Breast epithelium (tissue), 3 donors: ENCODE measurements around the gene RGS18.

Source experiments
- POLR2A ChIP-seq: fragments of 450-650 bp; IDR thresholded peaks from one replicate; pipeline ENCODE4 v1.6.1; 2016; ENCODE audit warnings: antibody characterized with exemption, mild to moderate bottlenecking, moderate library complexity
- POLR2AphosphoS5 ChIP-seq, 3 donors: sonication (generic); formaldehyde crosslinking; IDR thresholded peaks; one replicate each; pipeline ENCODE4 v1.6.1; 2017; ENCODE audit warnings: antibody characterized with exemption in 3 of 3
- TF ChIP-seq, protein P1 (sequence below), 3 donors: fragments of 450-650 bp; IDR thresholded peaks; one replicate each; pipeline ENCODE4 v1.5.1; 2016 to 2017; ENCODE audit warnings: antibody characterized with exemption in 3 of 3, mild to moderate bottlenecking in 3 of 3, moderate library complexity in 3 of 3

DNA sequence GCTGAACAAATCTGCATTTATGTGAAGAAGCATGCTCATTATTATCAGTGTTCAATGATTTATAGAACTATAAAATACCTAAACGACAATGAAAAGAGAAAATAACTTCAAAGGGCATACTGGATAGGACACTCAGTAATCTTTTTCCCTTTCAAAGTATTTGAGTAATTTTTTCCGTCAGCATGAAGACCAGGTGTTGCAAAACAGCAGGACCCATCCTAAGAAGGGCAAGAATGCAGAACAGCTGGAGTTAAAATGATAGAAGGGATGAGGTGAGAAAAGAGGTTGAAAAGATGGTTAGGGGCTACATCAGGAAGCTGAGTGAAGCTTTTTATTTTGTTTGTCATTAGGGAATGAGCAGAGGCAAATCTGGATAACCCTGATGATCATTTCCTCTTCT, 7.1 kb upstream of the RGS18 start:
- TF ChIP-seq, protein P1, sequence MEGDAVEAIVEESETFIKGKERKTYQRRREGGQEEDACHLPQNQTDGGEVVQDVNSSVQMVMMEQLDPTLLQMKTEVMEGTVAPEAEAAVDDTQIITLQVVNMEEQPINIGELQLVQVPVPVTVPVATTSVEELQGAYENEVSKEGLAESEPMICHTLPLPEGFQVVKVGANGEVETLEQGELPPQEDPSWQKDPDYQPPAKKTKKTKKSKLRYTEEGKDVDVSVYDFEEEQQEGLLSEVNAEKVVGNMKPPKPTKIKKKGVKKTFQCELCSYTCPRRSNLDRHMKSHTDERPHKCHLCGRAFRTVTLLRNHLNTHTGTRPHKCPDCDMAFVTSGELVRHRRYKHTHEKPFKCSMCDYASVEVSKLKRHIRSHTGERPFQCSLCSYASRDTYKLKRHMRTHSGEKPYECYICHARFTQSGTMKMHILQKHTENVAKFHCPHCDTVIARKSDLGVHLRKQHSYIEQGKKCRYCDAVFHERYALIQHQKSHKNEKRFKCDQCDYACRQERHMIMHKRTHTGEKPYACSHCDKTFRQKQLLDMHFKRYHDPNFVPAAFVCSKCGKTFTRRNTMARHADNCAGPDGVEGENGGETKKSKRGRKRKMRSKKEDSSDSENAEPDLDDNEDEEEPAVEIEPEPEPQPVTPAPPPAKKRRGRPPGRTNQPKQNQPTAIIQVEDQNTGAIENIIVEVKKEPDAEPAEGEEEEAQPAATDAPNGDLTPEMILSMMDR (IDR thresholded peaks at IDR 0.05): no peak
- TF ChIP-seq POLR2AphosphoS5 (IDR thresholded peaks at IDR 0.05) (no peak), POLR2A (no peak)
